ENCODE measurements around the gene SIM1.

Gene SIM1

GRCh38 chr6:100456141-100456907 lies 8.4 kb downstream of the SIM1 start:
- no peak for DNase-seq (ENCODE audit: low spot score)

DNA sequence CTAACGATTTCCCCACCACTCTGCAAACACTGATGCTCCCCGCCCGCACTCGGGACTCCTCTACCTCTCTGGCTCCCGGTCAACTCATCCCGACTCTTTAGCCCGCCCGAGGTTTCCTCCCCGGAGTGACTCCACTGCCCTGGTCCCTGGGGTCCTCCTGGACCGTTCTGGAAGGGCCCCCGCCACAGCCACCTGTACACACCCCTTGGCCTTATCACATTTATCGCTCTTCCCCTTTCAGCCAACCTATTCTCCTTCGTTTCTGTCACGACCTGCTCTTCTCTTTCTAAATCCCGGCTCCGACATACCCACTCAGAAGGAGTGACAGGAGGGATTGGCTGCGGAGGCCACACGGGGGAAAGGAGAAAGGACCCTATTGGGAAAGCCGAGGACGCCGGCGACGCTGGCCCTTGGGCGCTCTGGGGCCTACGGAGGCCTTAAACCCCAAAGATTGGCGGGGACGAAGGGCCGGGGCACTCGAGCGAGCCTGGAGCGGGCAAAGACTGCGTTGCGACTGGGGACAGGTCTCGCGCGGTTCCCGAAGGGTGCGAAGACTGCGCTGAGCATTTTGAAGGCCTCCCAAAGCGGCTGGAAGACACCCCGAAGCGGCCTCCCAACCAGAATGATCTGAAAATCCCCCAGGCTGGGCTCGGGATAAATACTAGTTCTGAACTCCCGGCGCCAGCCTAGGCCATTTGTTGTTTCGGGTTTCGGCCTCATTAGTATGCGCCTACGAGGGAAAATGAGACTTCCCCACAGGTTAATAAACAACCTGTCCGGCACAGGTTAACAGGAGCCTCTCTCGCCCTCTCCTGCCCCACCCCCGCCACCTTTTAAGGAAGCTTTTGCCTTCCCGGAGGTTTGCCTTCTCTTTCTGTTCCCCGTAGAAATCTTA lies 9.2 kb downstream of the SIM1 start:
- no peak for DNase-seq (ENCODE audit: low spot score)

GRCh38 chr6:100454551-100455229 lies 10.0 kb downstream of the SIM1 start:
- DNase-seq (ENCODE audit: low spot score): no peak

DNA sequence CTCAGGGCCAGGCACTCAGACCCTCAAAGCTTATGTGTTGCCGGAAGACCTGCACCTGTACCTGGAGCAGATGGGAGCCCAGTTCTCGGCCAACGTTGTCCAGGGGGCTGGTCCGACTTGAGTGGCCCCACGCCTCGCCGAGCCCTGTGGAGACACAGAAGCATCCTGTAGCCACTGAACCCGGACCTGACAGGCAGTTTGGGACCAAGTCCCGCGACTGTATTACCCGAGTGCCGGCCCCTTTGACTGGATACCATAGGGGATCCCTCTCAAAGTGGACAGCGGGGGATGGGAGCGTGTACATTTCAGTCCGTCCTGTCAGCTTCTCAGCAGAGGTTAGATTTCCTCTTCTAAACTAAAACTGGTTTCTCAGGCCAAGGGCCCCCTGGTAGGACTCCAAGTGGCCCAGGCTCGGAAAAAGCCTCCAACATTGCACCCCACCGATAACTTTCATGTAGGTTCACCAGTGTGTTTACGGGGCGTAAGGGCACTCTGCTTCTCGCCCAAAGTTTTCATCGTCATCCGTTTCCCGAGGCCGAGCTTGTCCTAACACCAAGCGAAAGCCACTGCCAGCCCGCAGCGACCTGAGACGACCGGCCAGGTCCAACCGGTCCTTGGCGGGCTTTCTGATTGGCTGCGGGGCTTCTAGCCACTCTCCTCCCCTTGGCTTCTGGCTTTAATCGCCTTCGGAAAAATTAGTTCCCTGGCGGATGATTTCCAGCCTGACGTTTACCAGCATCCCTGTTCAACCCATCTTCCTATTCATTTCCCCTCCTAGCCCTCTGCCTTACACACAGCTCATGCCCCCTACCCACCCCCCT lies 10.8 kb downstream of the SIM1 start:
- DNase-seq (ENCODE audit: low spot score): no peak

- no peak for DNase-seq (ENCODE audit: low spot score)
Measured at GRCh38 chr6:100452998-100453397, 11.7 kb downstream of the SIM1 start.

- no peak for DNase-seq (ENCODE audit: low spot score)
Measured at GRCh38 chr6:100451577-100451976, 13.1 kb downstream of the SIM1 start.

DNA sequence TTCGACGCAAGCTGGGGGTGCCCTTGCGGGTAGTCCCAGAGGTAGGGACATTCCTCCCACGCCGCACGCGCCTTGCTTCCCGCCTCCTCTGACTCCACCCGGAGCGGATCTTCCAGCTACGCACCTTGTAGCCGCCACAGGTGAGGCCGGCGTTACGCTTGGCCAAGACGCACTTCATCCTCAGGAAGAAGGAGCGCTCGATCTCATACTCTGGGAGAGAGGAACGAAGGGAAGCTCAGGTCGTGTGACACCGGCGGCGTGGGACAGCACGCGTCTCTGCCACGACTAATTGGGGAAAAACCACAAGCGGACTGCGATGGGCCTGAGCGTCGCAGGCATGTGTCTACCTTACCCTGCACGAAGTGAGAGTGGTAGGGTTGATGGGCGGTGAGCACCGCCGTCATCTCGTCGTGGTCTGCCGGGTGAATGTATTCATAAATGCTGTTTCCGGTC lies 15.5 kb downstream of the SIM1 start:
- no peak for DNase-seq (ENCODE audit: low spot score)

GRCh38 chr6:100447900-100448748 lies 16.6 kb downstream of the SIM1 start:
- DNase-seq (ENCODE audit: low spot score): no peak

DNA sequence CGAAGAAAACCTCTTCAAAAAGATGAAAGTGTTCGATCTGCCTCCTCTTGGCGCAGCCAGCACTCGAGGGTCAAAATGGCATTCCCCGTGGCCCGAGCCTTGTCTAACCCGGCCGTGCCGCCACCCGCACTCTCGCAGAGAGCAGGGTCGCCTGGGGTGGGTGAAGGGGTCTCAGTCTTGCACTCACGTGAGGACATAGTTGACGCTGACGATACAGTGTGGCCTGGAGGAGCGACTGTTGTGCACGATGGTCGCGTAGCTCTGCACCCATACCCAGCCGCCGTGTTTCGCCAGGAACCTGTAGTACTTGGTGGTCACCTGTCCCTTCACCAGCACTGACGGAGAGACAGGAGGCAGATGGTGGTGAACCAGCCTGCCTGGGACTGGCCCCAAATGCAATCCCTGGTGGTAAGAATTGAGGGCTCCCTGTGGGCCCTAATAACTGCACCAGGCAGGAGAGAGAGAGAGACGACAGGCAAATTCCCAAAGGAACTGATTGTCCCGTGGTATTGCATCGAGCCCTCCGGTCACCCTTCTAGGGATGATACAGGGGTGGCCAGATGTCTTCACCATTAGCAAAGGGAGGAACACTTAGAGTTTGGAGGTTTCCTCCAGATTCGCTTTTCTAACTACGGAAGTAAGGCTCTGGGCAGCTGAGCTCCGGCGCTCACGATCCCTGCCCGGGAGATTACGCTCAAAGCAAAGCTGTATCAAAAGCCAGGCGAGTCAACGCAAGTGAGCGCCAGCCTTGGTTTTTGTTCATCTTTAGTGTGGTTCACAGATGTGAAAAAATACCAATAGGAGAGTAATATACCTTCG lies 17.4 kb downstream of the SIM1 start:
- DNase-seq (ENCODE audit: low spot score): no peak

- DNase-seq (ENCODE audit: low spot score): no peak
Measured at GRCh38 chr6:100446115-100447080, 18.3 kb downstream of the SIM1 start.

- DNase-seq (ENCODE audit: low spot score): no peak
Measured at GRCh38 chr6:100445512-100445911, 19.2 kb downstream of the SIM1 start.

DNA sequence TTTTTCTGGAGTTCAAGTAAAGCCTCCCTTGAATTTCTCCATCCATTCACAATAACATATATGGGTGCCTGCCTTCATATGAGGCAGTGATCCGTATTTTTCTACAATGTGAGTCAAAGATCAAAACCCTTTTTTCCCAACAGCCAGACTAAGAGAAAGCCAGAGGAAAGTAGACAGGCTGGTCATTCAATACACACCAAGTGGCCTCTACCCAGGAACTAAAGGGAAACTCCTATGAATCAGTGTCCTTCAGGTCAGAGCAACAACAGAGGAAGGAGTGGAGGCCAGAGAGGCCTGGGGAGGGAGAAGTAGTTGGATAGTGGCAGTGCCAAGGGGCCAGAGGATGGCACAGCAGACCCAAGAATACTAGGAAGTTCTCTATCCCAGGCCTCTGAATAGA lies 23.8 kb downstream of the SIM1 start:
- DNase-seq (ENCODE audit: low spot score): no peak

- no peak for DNase-seq (ENCODE audit: low spot score)
Measured at GRCh38 chr6:100435299-100435698, 29.4 kb downstream of the SIM1 start.

DNA sequence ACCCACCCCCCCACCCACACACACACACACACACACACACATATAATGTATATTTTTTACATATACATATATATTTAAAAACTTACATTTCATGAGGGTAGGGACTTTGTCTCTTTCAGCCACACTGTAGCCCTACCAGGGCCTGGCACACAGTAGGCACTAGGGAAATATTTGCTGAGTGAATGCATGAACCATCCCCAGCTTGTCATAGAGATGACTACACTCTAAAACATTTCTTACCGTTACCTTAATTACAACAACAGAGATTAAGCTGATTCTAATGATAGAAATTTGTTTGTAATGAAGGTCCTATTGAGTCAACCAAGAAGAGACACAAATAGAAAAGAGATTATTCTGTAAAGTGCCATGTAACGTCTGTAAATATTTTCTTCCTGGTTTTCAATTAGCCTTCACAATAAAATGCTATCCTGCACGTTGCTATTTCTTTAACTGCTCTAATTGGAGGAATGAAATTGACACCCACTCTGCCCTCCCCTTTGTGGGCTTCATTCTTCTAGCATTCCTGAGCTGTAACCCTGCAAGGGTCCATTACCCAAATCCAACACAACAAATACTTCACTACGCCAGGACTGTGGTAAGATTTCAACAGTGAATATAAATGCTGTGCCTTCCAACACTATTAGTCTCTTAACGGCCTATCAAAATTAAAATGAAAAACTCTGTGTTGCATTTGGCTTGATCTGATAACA lies 30.8 kb downstream of the SIM1 start:
- DNase-seq (ENCODE audit: low spot score): no peak

DNA sequence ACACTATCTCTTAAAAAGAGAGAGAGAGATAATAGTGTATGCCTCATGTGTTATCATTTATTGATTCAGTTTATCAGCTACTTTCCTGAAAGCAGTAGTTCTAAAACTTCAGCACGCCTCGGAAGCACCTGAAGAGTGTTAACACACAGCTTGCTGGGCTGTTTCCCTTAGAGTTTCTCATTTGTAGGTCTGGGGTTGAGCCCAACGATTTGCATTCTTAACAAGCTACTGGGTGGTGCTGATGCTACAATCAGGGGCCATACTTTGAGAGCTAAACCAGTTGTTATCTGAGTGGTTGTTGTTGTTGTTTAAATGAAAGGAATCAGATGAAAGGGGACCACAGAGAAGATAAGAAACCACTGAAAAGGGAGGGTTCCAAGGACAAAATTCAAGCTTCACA lies 32.6 kb downstream of the SIM1 start:
- DNase-seq (ENCODE audit: low spot score): no peak

DNA sequence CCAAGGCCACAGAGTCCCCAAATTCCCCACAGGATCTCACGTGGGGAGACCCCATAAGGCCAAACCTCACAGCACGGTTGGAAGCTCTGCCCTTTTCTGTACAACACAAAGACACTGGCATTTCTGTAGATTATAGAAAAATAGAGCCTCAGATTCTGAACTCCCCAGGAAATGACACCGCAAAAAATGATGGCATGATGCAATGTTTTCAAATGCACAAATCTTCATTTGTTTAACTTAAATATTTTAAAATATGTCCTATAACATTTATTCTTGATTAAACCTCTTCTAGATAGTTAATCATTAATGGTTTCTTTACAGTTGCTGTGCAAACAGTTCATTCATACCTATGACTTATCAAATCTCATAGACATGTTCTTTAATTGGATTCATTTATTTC lies 33.8 kb downstream of the SIM1 start:
- DNase-seq (ENCODE audit: low spot score): no peak

DNA sequence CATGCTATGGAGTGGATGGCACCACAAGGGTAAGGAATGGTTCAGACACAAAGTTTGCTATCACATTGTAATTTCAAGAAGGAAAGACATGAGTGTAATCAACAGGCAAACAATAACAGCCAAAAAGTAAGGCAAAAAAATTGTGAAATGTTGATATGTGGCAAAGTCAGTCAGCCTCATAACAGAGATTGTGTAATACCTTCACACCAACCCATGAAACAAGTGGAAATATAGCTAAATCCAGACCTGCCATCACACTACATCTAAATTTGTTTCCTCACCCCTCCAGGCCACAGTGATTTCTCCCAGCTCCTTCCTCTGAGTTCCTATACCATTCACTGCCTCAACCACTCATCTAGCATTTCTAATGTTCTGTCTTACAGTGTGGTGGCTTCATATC lies 37.3 kb downstream of the SIM1 start:
- no peak for DNase-seq (ENCODE audit: low spot score)

- no peak for DNase-seq (ENCODE audit: low spot score)
Measured at GRCh38 chr6:100426744-100427338, 37.9 kb downstream of the SIM1 start.
